ENCODE data around the gene CBR3. TPM values are rescaled to one million over a fixed set of nuclear protein-coding genes. Genes with fewer than 3 reads are reported as not detected.

CBR3 gene
- total RNA-seq, 1 donor from 2014 or later, result 3.5 TPM

GRCh38 chr21:36171336-36171735 is 36.5 kb downstream of the CBR3 start:
- H3K36me3 Mint-ChIP-seq (ENCODE audit: low read depth), result peaks cover 10% of the 10 kb centered on the region
- TF ChIP-seq CTCF (IDR thresholded peaks at IDR 0.05), result no peak
- no peak for DNase-seq (ENCODE audit: low spot score)
- no peak overlapping the region for H3K4me3 Mint-ChIP-seq (ENCODE audit: unreplicated experiment)
- H3K27ac Mint-ChIP-seq (ENCODE audit: unreplicated experiment), result no peak overlapping the region
- H3K9me3 Mint-ChIP-seq (ENCODE audit: low read depth), result no peaks in the 10 kb centered on the region
- H3K4me1 Mint-ChIP-seq (ENCODE audit: low read depth), result peaks cover 4% of the 10 kb centered on the region
- no peaks in the 10 kb centered on the region for H3K27me3 Mint-ChIP-seq (ENCODE audit: low read depth)

GRCh38 chr21:36171741-36172331 is 37.0 kb downstream of the CBR3 start:
- no peaks in the 10 kb centered on the region for H3K27me3 Mint-ChIP-seq (ENCODE audit: low read depth)
- TF ChIP-seq CTCF (IDR thresholded peaks at IDR 0.05), result no peak
- no peak overlapping the region for H3K4me3 Mint-ChIP-seq (ENCODE audit: unreplicated experiment)
- peaks cover 4% of the 10 kb centered on the region for H3K4me1 Mint-ChIP-seq (ENCODE audit: low read depth)
- H3K27ac Mint-ChIP-seq (ENCODE audit: unreplicated experiment), result no peak overlapping the region
- H3K36me3 Mint-ChIP-seq (ENCODE audit: low read depth), result peaks cover 12% of the 10 kb centered on the region
- DNase-seq (ENCODE audit: low spot score), result peak; percentile 43
- H3K9me3 Mint-ChIP-seq (ENCODE audit: low read depth), result no peaks in the 10 kb centered on the region

- TF ChIP-seq CTCF (IDR thresholded peaks at IDR 0.05), result no peak
- Mint-ChIP-seq H3K27ac (ENCODE audit: unreplicated experiment) (no peak overlapping the region), H3K36me3 (ENCODE audit: low read depth) (peaks cover 8% of the 10 kb centered on the region), H3K4me1 (ENCODE audit: low read depth) (peaks cover 4% of the 10 kb centered on the region), H3K27me3 (ENCODE audit: low read depth) (no peaks in the 10 kb centered on the region), H3K9me3 (ENCODE audit: low read depth) (peaks cover 8% of the 10 kb centered on the region), H3K4me3 (ENCODE audit: unreplicated experiment) (no peak overlapping the region)
- DNase-seq (ENCODE audit: low spot score), result peak; percentile 15
Observed at GRCh38 chr21:36174780-36175179, 39.9 kb downstream of the CBR3 start.

- no peak for TF ChIP-seq CTCF (IDR thresholded peaks at IDR 0.05)
- peak; percentile 61 for DNase-seq (ENCODE audit: low spot score)
- Mint-ChIP-seq H3K36me3 (ENCODE audit: low read depth) (peaks cover 4% of the 10 kb centered on the region), H3K4me1 (ENCODE audit: low read depth) (peaks cover 4% of the 10 kb centered on the region), H3K4me3 (ENCODE audit: unreplicated experiment) (no peak overlapping the region), H3K27me3 (ENCODE audit: low read depth) (no peaks in the 10 kb centered on the region), H3K9me3 (ENCODE audit: low read depth) (peaks cover 8% of the 10 kb centered on the region), H3K27ac (ENCODE audit: unreplicated experiment) (no peak overlapping the region)
Observed at GRCh38 chr21:36175771-36176565, 41.1 kb downstream of the CBR3 start.

- Mint-ChIP-seq H3K36me3 (ENCODE audit: low read depth) (peaks cover 4% of the 10 kb centered on the region), H3K27ac (ENCODE audit: unreplicated experiment) (no peak overlapping the region), H3K4me3 (ENCODE audit: unreplicated experiment) (no peak overlapping the region), H3K27me3 (ENCODE audit: low read depth) (no peaks in the 10 kb centered on the region), H3K4me1 (ENCODE audit: low read depth) (peaks cover 5% of the 10 kb centered on the region), H3K9me3 (ENCODE audit: low read depth) (peaks cover 8% of the 10 kb centered on the region)
- peak; percentile 4 for DNase-seq (ENCODE audit: low spot score)
- TF ChIP-seq CTCF (IDR thresholded peaks at IDR 0.05), result no peak
Observed at GRCh38 chr21:36178349-36178748, 43.5 kb downstream of the CBR3 start.
